ENCODE data around the gene MSRB3.

- TF ChIP-seq, protein P1, sequence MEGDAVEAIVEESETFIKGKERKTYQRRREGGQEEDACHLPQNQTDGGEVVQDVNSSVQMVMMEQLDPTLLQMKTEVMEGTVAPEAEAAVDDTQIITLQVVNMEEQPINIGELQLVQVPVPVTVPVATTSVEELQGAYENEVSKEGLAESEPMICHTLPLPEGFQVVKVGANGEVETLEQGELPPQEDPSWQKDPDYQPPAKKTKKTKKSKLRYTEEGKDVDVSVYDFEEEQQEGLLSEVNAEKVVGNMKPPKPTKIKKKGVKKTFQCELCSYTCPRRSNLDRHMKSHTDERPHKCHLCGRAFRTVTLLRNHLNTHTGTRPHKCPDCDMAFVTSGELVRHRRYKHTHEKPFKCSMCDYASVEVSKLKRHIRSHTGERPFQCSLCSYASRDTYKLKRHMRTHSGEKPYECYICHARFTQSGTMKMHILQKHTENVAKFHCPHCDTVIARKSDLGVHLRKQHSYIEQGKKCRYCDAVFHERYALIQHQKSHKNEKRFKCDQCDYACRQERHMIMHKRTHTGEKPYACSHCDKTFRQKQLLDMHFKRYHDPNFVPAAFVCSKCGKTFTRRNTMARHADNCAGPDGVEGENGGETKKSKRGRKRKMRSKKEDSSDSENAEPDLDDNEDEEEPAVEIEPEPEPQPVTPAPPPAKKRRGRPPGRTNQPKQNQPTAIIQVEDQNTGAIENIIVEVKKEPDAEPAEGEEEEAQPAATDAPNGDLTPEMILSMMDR (IDR thresholded peaks at IDR 0.05; ENCODE audit: insufficient read depth, low read length, poor library complexity, severe bottlenecking) = no peak
- TF ChIP-seq EZH2phosphoT487 (conservative IDR thresholded peaks at IDR 0.05; ENCODE audit: low read length) = no peak
These were observed 164.6 kb downstream of the MSRB3 start for GRCh38 chr12:65443038-65443437.
